Caco-2 (cell line): Measurements from ENCODE around the gene MYO9A. TPM values are rescaled to one million over a fixed set of nuclear protein-coding genes. Genes with fewer than 3 reads are reported as not detected.

Experiments
- BruUV-seq: library from RNA; stranded (reverse); fragments of 400-500 nt; replicated peaks from 2 replicates; lab custom pipeline; 2021; lab: Mats Ljungman, UMichigan
- CTCF ChIA-PET: fragments of 300-600 bp; sonication (Branson Sonifier 250); formaldehyde crosslinking; loops from one replicate; lab custom pipeline; 2022; ENCODE audit warnings: antibody characterized with exemption; lab: Charles Lee
- POLR2A ChIA-PET: fragments of 300-600 bp; sonication (Branson Sonifier 250); formaldehyde crosslinking; loops from one replicate; lab custom pipeline; 2022; ENCODE audit warnings: antibody characterized with exemption; lab: Charles Lee
- DNase-seq, 2 experiments: peaks; one replicate each; pipeline versions ENCODE4 v3.0.0 to v3.0.0-alpha.2; 2020 to 2022
- H3K27me3 ChIP-seq: replicated peaks from 2 replicates; pipeline ENCODE4 v1.6.0; 2011; ENCODE audit warnings: low read length; ENCODE audit not compliant: control insufficient read depth, insufficient read depth
- H3K36me3 ChIP-seq: 2 replicates; pipeline ENCODE4 v1.5.1; 2011; ENCODE audit warnings: low read length; ENCODE audit not compliant: control insufficient read depth, insufficient read depth
- H3K4me1 ChIP-seq: fragments of 250-450 bp; sonication (Bioruptor Pico); 2 replicates; pipeline ENCODE4 v1.5.1; 2020; ENCODE audit warnings: mild to moderate bottlenecking
- H3K4me3 ChIP-seq: 2 replicates; pipeline ENCODE4 v1.5.1; 2011; ENCODE audit warnings: low read depth, mild to moderate bottlenecking, control low read depth, low read length
- H3K9me3 ChIP-seq: fragments of 250-450 bp; sonication (Bioruptor Pico); 2 replicates; pipeline ENCODE4 v1.5.1; 2020; ENCODE audit warnings: mild to moderate bottlenecking, moderate library complexity
- H3K27ac Mint-ChIP-seq: one replicate; pipeline ENCODE4 v1.8.0; 2022; ENCODE audit warnings: mixed read lengths; ENCODE audit not compliant: unreplicated experiment
- H3K27me3 Mint-ChIP-seq: one replicate; pipeline ENCODE4 v1.8.0; 2022; ENCODE audit warnings: mixed read lengths; ENCODE audit not compliant: insufficient read depth, unreplicated experiment
- H3K36me3 Mint-ChIP-seq: one replicate; pipeline ENCODE4 v1.8.0; 2022; ENCODE audit warnings: mild to moderate bottlenecking, mixed read lengths; ENCODE audit not compliant: insufficient read depth, unreplicated experiment
- H3K4me1 Mint-ChIP-seq: one replicate; pipeline ENCODE4 v1.8.0; 2022; ENCODE audit warnings: low read depth, mixed read lengths; ENCODE audit not compliant: unreplicated experiment
- H3K4me3 Mint-ChIP-seq: one replicate; pipeline ENCODE4 v1.8.0; 2022; ENCODE audit warnings: mild to moderate bottlenecking, moderate library complexity, mixed read lengths; ENCODE audit not compliant: unreplicated experiment
- H3K9me3 Mint-ChIP-seq: one replicate; pipeline ENCODE4 v1.8.0; 2022; ENCODE audit warnings: mixed read lengths; ENCODE audit not compliant: unreplicated experiment
- intact Hi-C: fragments of 100-400 bp; cut with micrococcal nuclease; formaldehyde crosslinking; loops from one replicate; pipeline ENCODE4 v1.10.0; 2022; ENCODE audit not compliant: unreplicated experiment
- total RNA-seq: library from RNA; stranded (reverse); gene quantifications from 2 replicates; pipeline ENCODE4 v1.2.3, GENCODE V29; 2022
- TF ChIP-seq, protein P1 (sequence below), 2 experiments: fragments of 200-600 bp in 1 of 2; IDR thresholded peaks; 1 replicate in 1 of 2; 2 replicates in 1 of 2; pipeline versions ENCODE4 v1.5.1 to v1.8.0; 2011 to 2022; ENCODE audit warnings: antibody characterized with exemption in 1 of 2, control low read depth in 1 of 2, inconsistent platforms in 1 of 2, low read depth in 1 of 2, low read length in 1 of 2, mild to moderate bottlenecking in 1 of 2, moderate library complexity in 1 of 2; ENCODE audit not compliant: insufficient read depth in 1 of 2, severe bottlenecking in 1 of 2, unreplicated experiment in 1 of 2

The MYO9A gene
- total RNA-seq, 1 experiment from 2014 or later: 71.9 TPM

DNA sequence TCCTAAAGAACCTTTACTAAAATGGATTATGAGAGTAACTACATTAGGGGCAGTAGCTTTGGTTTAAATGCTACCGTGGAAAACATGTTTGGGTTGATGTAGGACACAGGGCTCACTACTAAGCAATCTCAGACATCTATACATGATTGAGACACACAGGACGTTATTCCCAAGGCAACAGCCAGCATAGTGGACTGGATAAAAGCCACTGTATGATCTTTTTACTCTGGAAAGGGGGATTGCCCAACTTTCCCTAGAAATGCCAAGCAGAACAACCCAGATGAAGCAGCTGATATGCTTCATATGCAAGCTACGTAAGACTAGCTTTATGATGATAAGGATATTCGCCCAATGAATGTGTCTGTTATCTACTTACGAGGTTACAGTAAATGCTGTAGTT, 144.6 kb downstream of the MYO9A start:
- TF ChIP-seq, protein P1, sequence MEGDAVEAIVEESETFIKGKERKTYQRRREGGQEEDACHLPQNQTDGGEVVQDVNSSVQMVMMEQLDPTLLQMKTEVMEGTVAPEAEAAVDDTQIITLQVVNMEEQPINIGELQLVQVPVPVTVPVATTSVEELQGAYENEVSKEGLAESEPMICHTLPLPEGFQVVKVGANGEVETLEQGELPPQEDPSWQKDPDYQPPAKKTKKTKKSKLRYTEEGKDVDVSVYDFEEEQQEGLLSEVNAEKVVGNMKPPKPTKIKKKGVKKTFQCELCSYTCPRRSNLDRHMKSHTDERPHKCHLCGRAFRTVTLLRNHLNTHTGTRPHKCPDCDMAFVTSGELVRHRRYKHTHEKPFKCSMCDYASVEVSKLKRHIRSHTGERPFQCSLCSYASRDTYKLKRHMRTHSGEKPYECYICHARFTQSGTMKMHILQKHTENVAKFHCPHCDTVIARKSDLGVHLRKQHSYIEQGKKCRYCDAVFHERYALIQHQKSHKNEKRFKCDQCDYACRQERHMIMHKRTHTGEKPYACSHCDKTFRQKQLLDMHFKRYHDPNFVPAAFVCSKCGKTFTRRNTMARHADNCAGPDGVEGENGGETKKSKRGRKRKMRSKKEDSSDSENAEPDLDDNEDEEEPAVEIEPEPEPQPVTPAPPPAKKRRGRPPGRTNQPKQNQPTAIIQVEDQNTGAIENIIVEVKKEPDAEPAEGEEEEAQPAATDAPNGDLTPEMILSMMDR (IDR thresholded peaks at IDR 0.05; ENCODE audit: insufficient read depth in 1 of 2, low read depth in 1 of 2, low read length in 1 of 2, severe bottlenecking in 1 of 2, unreplicated experiment in 1 of 2): no peak
- no peak overlapping the region for H3K4me3 ChIP-seq
- H3K4me1 Mint-ChIP-seq: peaks cover 58% of the 10 kb centered on the region
- H3K4me1 ChIP-seq: peaks cover 70% of the 10 kb centered on the region
- no peaks in the 10 kb centered on the region for H3K27me3 ChIP-seq
- no peaks in the 10 kb centered on the region for H3K36me3 ChIP-seq
- H3K9me3 ChIP-seq: no peaks in the 10 kb centered on the region
- peak overlapping the region; percentile 39 for H3K27ac Mint-ChIP-seq
- ChIA-PET POLR2A (no interaction called here), CTCF (no interaction called here)
- H3K4me3 Mint-ChIP-seq: no peak overlapping the region
- intact Hi-C loops: loop anchor here (10.0 kb wide), 1 partner anchor 141 kb away; the partner anchor contains the start of genes MYO9A and SENP8
- peaks cover 57% of the 10 kb centered on the region for H3K36me3 Mint-ChIP-seq
- DNase-seq: no peak
- H3K9me3 Mint-ChIP-seq: no peaks in the 10 kb centered on the region
- no TSS peak for BruUV-seq
- H3K27me3 Mint-ChIP-seq: no peaks in the 10 kb centered on the region

DNA sequence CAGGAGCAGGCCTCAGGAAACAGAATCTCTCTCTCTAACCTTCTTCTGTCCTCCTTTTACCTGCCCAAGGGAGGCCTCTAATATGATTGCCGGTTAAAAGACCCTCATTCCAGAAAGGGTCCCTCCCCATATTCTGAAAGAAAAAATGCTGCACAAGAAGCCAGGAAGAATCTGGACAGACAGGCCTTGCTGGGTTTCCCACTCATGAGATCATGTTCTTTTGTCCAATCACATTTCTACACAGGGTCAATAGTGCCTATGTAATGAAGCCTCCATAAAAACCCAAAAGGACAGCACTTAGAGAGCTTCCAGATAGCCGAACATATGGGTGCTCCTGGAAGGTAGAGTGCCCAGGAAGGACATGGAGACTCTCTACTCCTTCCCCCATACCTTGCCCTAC, 146.0 kb downstream of the MYO9A start:
- intact Hi-C loops: loop anchor here (10.0 kb wide), 1 partner anchor 143 kb away; the partner anchor contains the start of genes MYO9A and SENP8

DNA sequence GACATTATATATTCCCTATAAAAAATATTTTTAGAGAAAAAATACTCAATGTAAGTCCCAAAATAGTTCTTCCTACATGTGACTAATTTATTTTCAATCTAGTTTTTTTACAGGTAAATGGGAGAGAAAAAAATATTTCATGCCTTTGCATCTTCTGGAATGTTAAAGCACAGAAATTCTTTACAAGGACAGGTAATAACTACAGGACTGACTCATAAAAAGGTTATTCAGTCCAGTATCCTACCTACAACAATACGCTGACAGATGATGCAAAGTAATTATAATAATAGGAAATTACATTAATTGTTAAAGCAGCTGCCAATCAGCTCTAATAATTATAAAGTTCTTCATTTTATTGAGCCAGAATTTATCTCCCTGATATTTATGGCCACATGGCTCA, 147.5 kb downstream of the MYO9A start:
- ChIA-PET CTCF (no interaction called here), POLR2A (no interaction called here)
- H3K4me1 Mint-ChIP-seq: peaks cover 72% of the 10 kb centered on the region
- BruUV-seq: no TSS peak
- Histone ChIP-seq H3K4me3 (no peak overlapping the region), H3K36me3 (no peaks in the 10 kb centered on the region), H3K9me3 (no peaks in the 10 kb centered on the region), H3K4me1 (peaks cover 75% of the 10 kb centered on the region), H3K27me3 (no peaks in the 10 kb centered on the region)
- TF ChIP-seq, protein P1 (IDR thresholded peaks at IDR 0.05; ENCODE audit: insufficient read depth in 1 of 2, low read depth in 1 of 2, low read length in 1 of 2, severe bottlenecking in 1 of 2, unreplicated experiment in 1 of 2): no peak
- no peaks in the 10 kb centered on the region for H3K27me3 Mint-ChIP-seq
- intact Hi-C loops: loop anchor here (10.0 kb wide), 1 partner anchor 144 kb away; the partner anchor contains the start of genes MYO9A and SENP8
- peaks cover 49% of the 10 kb centered on the region for H3K36me3 Mint-ChIP-seq
- H3K27ac Mint-ChIP-seq: no peak overlapping the region
- H3K4me3 Mint-ChIP-seq: no peak overlapping the region
- no peak for DNase-seq
- H3K9me3 Mint-ChIP-seq: no peaks in the 10 kb centered on the region

More for the DNA sequence above, 146.0 kb downstream of the MYO9A start:
- peak; percentile 44 to 45 for DNase-seq
- peak overlapping the region; percentile 80 for H3K27ac Mint-ChIP-seq
- ChIA-PET CTCF (no interaction called here), POLR2A (interaction anchor here (0.5 kb wide), 1 partner anchor 1203 kb away, joined by 4 read pairs; no protein-coding TSS in a partner anchor)
- no peaks in the 10 kb centered on the region for H3K27me3 Mint-ChIP-seq
- no peaks in the 10 kb centered on the region for H3K9me3 ChIP-seq
- no peaks in the 10 kb centered on the region for H3K36me3 ChIP-seq
- H3K9me3 Mint-ChIP-seq: no peaks in the 10 kb centered on the region
- peaks cover 52% of the 10 kb centered on the region for H3K36me3 Mint-ChIP-seq
- H3K4me1 ChIP-seq: peaks cover 82% of the 10 kb centered on the region
- TF ChIP-seq, protein P1 (IDR thresholded peaks at IDR 0.05; ENCODE audit: insufficient read depth in 1 of 2, low read depth in 1 of 2, low read length in 1 of 2, severe bottlenecking in 1 of 2, unreplicated experiment in 1 of 2): no peak
- peaks cover 69% of the 10 kb centered on the region for H3K4me1 Mint-ChIP-seq
- no peaks in the 10 kb centered on the region for H3K27me3 ChIP-seq
- H3K4me3 ChIP-seq: no peak overlapping the region
- peak overlapping the region; percentile 66 for H3K4me3 Mint-ChIP-seq
- no TSS peak for BruUV-seq
